SU-DHL-6 (cell line): ENCODE measurements around the gene ACOT6.

Experiments
- CTCF ChIP-seq: fragments of 200-600 bp; sonication (generic); IDR thresholded peaks from one replicate; pipeline ENCODE4 v1.5.1; 2017; ENCODE audit warnings: antibody characterized with exemption, mild to moderate bottlenecking, low read length, moderate library complexity; ENCODE audit not compliant: insufficient read depth, poor library complexity, severe bottlenecking
- EZH2phosphoT487 ChIP-seq: fragments of 200-600 bp; sonication (generic), shearing (Covaris generic); conservative IDR thresholded peaks from 2 replicates; pipeline ENCODE4 v1.6.1; 2018; ENCODE audit warnings: mild to moderate bottlenecking, antibody characterized with exemption, low read length, moderate library complexity, mixed read lengths

- TF ChIP-seq CTCF (no peak), EZH2phosphoT487 (no peak)
Observed at GRCh38 chr14:73589116-73589515, 23.2 kb upstream of the ACOT6 start.
